Stimulated activated CD4-positive, alpha-beta T cell treated with anti-CD3 and anti-CD28 coated beads, Interleukin-1b, Interleukin-23, amount 100 ng/mL, for 24 hours (primary cell): ENCODE data around the gene ZNF512.
A peak's percentile ranks its signal among the peaks of the same experiment; 100 is the strongest.
"Not testable (repeated sequence)": the region's sequence is repeated elsewhere in the genome, so short reads cannot be mapped to it uniquely, and the experiment has no call there.

ENCODE experiments used
- DNase-seq, 4 experiments: peaks; one replicate each; pipeline ENCODE4 v3.0.0-alpha.2; 2020; ENCODE audit warnings: low read depth in 4 of 4, low spot score in 1 of 4

The ZNF512 gene

DNA sequence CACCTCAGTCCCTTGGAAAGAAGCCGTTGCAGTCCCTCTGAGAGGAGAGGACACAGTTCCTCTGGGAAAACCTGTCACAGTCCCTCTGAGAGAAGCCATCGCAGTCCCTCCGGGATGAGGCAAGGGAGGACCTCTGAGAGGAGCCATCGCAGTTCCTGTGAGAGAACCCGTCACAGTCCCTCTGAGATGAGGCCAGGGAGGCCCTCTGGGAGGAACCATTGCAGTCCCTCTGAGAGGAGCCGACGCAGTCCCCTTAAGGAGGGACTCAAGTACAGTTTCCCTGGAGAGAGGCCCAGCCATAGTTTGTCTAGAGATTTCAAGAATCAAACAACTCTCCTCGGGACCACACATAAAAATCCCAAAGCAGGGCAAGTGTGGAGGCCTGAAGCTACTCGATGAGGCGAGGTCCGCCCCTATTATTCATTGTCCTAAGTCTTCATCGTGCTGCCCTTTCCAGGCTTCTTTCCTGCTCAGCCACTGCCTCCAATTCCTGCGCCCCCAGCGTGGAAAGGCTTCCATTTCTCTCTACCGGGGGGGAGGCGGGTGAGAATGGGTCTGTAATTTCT lies 630 bp upstream of the ZNF512 start:
- no peak for DNase-seq

DNA sequence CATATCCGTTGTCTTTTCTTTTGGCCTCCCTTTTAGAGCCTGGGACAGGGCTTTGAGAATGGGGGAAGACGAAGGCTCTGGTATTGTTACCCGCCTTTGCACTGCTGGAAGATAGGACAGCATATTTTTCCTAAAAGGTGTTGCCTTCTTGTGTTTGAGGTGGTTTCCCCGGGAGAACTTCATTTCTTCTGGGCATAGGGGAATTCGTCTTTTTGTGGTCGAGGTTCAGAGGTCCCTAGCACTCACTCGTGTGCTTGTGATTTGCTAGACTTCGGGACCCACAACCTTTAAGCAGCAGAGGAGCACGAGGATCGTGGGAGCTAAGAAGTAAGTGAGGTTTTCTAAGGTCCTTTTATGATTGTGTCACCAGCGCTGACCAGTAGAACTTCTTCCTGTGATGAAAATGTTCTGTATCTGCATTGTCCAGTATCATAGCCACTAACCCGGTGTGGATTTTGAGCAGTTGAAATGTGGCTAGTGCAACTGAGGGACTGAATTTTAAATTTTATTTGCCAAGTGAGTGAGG lies 611 bp downstream of the ZNF512 start:
- DNase-seq = no peak

DNA sequence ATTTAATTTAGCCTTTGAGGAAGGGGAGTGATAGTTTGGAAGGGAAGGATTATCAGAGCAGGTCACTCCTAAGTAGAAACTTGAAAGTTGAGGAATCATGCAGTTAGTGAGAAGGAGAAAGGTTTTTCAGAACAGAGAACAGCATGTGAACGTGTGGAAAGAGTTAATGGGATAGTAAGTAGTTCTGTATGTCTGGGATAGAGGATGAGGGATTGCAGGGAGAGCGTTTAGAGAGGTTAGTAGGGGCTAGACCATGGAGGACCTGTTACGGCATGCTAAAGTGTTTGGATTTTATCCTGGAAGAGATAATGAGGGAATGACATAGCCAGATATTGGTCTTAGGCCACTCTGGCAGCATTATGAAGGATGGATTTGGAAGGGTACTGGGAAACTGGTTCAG lies 1.8 kb downstream of the ZNF512 start:
- DNase-seq = no peak

DNA sequence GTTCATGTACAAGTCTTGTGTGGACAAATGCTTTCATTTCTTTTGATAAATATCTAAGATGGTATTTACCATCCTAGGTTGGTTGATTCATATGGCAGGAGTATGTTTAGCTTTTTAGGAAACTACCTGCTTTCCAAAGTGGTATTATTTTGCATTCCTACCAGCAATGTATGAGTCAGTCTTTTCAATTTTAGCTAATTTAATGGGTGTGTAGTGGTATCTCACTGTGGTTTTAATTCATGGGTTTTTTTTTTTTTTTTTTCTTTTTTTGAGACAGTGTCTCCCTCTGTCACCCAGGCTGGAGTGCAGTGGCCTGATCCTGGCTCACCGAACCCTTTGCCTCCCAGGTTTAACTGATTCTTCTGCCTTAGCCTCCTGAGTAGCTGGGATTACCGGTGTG lies 4.2 kb downstream of the ZNF512 start:
- DNase-seq = no peak

DNA sequence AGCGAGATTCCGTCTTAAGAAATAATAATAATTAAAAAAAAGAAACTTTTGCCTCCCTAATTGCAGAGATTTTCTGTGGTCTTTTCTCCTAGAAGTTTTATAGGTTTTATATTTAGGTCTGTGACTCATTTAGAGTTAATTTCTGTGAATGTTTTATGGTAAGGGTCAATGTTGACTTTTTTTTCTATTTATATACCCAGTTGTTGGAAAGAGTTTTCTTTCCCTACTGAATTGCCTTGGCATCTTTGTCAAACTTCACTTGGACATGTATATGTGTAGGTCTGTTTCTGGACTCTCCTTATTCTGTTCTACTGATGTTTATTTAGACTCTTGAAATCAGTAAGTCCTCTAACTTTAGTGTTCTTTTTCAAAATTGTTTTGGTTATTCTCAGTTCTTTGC lies 5.5 kb downstream of the ZNF512 start:
- no peak for DNase-seq

DNA sequence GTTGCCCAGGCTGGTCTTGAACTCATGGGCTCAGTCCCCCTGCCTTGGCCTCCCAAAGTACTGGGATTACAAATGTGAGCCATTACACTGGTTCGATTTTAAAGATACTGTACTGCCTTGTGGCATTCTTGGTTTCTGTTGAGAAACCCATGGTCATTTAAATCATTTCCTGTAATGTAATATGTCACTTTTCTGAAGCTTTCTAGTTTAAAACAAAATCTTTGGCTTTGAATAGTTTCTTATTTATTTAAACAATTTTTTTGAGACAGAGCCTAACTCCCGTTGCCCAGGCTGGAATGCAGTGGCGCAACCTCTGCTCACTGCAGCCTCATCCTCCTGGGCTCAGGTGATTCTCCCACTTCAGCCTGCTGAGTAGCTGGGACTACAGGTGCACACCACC lies 8.9 kb downstream of the ZNF512 start:
- DNase-seq = no peak

DNA sequence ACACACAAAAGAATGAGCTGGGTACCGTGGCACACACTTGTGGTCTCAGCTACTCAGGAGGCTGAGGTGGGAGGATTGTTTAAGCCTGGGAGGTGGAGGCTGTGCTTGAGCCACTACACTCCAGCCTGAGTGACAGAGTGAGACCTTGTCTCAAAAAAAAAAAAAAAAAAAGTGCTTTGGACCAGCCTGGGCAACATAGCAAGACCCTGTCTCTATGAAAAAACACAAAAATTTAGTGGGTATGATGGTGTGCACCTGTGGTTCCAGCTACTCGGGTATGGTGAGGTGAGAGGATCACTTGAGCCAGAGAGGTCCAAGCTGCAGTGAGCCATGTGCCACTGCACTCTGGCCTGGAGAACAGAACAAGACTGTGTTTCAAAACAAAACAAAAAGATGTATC lies 10.4 kb downstream of the ZNF512 start:
- DNase-seq = no peak

DNA sequence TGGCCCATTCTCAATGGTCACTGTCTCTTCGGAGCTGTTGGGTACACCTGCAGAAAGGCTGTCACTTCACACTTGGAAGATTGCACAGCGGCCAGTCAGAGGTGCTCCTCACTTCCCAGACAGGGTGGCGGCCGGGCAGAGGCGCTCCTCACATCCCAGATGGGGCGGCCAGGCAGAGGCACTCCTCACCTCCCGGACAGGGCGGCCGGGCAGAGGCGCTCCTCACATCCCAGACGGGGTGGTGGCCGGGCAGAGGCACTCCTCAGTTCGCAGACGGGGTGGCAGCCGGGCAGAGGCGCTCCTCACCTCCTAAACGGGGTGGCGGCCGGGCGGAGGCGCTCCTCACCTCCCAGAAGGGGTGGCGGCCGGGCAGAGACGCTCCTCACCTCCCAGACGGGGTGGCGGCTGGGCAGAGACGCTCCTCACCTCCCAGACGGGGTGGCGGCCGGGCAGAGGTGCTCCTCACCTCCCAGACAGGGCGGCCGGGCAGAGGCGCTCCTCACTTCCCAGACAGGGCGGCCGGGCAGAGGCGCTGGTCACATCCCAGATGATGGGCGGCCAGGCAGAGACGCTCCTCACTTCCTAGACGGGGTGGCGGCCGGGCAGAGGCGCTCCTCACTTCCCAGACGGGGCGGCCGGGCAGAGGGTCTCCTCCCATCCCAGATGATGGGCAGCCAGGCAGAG lies 11.3 kb downstream of the ZNF512 start:
- DNase-seq = not testable (repeated sequence)

DNA sequence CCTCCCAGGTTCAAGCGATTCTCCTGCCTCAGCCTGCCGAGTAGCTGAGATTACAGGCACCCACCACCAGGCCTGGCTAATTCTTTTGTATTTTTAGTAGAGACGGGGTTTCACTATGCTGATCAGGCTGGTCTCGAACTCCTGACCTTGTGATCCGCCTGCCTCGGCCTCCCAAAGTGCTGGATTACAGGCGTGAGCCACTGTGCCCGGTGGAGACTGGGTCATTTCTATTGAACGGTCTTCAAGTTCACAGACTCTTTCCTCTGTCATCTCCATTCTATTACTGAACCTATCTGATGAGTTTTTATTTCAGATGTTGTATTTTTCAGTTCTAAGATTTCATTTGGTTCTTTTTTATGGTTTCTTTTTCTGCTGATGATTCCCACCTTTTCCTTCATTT lies 12.6 kb downstream of the ZNF512 start:
- DNase-seq = not testable (repeated sequence)

DNA sequence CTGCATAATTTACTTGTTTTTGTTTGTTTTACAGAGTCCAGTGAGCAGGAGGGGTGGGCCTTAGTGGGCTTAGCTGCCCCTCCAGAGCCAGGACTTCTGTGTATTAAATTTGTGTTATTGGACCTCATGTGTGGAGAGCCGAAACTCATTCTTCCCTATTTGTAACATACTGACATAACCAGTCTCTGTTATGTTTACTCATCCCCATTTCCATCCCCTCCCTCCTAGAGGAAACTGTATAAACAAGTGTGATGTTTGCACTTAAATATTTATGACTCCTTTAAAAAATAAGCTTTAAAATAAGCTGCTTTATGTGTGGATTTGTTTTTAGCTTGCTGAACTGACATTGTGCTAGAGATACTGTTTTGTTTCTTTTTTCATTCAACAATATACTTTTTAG lies 13.8 kb downstream of the ZNF512 start:
- no peak for DNase-seq

DNA sequence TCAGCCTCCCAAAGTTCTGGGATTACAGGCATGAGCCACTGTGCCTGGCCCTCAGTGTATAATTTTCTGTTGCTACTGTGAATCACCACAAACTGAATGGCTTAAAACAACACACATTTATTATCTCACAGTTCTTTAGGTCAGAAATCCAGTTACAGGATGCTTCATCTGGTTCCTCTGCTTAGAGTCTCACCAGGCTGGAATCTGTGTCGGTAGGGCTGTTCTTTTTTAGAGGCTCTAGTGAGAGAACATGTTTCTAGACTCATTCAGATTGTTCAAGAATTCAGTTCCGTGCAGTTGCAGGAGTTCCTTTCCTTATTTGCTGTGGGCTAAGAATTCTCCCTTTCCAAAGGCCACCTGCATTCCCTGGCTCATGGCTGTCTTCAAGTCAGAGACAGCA lies 23.8 kb downstream of the ZNF512 start:
- no peak for DNase-seq

DNA sequence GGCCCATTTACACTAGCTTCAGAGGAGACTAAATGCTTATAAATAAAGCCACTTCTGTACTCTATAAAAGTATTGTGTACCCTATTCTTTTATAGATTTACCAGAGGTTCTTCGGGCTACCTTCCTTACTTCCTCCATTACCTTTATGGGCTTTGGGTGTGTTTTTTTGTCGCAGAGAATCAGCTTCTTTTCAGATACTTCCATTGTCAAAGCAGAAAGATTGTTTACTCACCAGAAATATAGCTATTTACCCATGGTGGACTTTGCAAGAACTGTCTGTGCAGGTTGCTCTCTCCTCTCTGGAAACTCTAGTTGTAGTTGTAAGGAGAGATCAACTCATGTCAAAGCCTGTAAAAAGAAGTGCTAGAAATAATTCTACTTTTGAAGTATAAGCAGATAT lies 31.1 kb downstream of the ZNF512 start:
- DNase-seq = no peak

DNA sequence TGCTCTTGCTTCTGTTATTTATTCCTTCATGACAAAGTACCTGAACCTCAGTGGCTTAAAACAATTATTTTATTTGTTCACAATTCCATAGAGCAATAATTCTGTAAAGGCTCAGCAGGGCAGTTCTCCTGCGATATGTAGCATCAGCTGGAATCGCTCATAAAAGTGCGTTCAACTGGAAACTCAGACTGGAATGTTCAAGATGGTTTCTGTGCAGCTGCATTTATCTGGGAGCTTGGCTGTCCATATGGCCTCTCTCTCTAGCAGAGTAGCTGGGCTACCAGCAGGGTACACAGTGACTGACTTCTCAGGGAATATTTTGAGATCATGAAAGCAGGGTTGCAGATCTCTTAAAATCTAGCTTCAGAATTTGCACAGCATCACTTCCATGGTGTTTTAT lies 32.5 kb downstream of the ZNF512 start:
- DNase-seq = no peak

DNA sequence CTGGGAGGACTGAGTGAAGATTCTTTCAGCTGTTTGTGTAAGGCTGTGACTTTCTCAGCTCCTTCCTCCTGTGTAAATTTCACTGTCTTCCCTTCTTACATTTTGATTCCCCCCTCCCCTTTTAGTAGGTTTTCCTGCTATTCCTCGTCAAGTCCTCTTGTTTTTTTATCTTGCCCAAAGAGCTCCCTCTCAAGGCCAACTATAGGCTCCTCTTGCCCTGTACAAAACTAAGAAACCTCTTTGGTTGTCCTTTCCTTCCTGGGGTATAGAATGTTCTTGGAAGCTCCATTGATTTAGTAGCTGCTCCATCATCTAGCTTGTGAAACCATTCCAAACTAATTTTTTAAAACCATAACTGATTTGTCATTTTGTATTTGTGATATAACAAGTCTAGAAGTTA lies 38.7 kb downstream of the ZNF512 start:
- DNase-seq = no peak

DNA sequence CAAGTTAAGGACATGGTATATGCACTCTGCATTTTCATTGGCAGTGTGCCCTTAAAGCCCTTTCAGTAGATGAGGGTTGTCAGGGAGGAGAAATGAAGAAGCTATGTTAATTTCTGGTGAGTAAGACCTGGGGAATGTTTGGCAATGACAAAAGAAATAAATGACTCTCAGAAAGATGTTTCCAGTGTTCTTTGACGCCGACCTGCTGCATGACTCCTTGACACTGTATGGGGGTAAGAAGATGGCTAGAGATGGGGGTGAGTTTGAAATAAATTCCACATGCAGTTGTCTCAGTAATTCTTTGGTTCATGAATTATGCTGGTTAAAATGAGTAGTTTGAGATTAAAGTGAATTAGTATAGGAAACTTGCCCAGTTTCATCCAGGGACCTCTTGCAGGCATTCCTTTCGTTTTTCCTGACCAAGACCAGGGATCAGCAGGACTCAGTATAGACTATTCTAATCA lies 40.1 kb downstream of the ZNF512 start:
- no peak for DNase-seq

DNA sequence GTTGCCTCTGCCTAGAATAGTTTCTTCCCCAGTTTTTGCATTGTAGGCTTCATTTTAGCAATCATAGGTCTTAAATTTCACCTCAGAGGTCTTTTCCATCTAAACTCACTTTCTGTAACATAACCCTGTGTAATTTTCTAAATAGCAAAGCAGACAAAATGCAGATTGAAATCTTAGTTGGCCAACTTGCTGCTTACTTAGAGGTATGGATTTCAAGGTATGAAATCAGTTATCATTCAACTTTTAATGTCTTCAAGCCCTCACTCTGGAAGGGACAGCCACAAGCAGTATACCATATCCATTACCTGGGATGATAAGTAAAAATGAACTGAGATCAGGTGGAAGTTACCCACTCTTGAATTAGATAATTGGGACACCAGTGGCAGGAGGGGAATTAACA lies 42.1 kb downstream of the ZNF512 start:
- DNase-seq = no peak

DNA sequence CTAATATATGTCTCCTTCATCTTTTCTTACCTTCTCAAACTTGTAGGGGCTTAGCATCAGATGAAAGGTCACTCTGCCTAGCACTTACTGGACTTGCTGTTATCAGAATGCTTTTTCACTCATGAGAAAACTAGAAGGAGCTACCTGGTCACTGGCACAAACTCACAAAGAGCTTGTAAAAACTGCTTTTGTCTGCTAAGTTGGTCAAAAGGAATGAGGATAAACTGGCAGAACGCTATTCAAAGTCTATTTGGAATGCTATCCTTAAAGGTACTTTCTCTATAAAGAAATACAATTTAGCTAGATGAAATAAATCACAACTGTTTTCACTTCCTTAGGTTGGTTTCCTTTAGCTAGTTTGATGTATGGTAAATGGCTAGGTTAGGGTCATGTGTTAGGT lies 43.5 kb downstream of the ZNF512 start:
- not testable (repeated sequence) for DNase-seq

DNA sequence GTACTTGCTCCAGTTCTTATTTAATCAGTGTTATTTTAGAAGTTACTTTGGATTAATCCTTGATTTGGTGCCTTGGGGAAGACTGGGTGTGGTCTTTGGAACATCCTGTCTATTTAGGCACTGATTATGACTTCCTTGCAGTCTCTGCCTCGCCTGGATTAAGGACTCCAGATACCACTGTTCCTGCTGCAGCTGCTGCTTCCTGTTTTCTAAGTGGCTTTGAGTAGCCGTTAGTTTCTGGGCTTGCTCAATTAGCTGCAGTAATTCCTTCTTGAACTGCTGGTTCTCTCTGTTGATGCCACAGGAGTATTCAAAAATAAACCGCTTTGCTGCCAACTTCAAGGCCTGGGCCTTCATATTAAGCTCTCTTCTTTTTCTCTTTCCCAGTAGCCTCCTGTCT lies 44.1 kb downstream of the ZNF512 start:
- DNase-seq = not testable (repeated sequence)

DNA sequence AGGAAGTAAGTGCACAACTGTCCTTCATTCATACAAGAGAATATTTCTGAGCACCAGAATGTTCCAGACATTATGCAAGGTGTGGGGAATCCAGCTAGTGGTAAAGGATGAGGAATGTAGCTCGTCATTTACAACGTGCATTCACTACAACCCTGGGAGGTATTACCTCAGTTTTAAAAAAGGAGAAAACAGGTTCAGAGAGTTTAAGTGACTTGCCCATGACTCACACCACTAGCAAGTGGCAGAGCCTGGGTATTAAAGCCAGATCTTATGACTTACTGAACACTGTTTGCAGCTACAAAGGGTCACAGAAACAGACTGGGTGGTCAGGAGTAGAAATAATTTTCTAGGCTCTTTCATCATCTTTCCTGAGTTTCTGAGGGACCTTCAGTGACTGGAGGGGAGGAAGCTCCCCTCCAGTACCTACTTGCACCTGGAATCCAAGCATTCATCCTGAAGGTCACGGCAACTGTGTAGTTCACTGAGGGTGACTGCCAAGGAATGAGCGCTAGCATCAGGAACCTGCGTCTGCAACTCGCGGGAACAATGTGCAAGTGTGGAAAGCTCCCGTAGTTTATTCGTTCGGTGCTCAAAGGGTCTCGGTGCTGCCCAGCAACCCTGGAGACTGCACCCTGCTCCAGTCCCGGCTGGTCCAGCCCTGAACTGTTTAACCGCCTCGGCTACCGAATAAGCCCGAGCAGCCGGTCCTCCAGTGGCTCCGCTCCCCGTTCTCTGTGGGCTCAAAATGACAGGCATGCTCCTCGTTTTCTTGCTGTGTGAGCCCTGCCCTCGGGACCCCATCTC lies 45.3 kb downstream of the ZNF512 start:
- no peak for DNase-seq

DNA sequence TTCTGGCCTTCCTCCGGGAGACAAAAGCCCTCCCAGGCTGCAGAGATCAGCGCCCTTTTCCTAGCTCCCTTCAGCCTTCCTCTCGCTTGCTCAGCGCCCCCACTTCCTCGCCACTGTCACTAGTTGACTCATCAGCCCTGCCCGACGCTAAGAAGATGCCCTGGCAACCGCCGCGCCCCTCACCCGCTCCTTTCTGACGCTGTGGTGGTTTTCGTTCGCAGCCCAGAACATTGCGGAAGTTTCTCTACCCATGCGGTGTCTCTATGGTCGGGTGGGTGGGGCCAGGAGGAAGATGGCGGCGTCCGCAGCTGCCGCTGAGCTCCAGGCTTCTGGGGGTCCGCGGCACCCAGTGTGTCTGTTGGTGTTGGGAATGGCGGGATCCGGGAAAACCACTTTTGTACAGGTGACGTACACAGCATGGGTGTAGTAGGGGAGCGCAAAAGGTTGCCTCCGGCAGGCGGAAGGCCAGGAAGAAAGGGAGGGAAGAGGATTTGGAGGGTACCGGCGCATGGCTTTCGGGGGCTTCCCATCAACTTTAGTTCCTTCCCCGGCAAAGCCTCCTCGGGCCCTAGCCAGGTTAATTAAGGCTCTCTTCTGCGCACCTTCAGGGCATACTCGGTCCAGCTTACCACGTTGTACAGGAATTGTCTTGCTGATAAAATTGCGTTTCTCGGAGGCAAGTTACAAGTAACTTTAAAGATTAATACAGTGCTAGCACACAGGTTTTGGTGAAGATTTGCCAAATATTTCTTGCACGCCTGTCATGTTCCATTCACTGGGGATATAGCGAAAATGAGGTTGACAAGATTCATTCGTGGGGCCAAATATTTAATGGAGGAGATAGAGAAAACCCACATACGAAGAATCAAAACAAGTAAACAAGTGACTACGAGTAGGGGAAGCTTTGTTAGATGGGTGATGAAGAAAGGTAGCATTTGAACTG lies 46.2 kb downstream of the ZNF512 start, which contains the start of the genes CCDC121 and GPN1:
Gene CCDC121, minus strand, starts transcription at position 246 of the 943 bp plus-strand sequence. CDS start 1,213 bp downstream, outside the sequence.
Gene GPN1, plus strand, starts transcription at position 284 of the 943 bp plus-strand sequence. Its CDS starts 9 bp downstream, at position 293.
- peak; percentile 85 to 95 (median 88) for DNase-seq

DNA sequence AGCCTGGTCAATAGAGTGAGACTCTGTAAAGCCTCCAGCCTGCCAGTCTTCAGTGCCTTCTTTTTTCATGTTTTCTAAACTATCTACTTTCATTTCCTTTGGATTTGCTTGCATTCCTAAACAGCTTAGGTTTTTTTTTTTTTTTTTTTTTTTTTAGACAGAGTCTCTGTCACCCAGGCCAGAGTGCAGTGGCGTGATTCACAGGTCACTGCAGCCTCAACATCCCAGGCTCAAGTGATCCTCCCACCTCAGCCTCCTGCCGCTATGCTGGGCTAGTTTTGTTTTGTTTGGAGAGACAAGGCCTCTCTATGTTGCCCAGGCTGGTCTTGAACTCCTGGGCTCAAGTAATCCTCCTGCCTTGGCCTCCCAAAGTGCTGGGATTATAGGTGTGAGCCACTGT lies 47.4 kb downstream of the ZNF512 start:
- DNase-seq = not testable (repeated sequence)
